Measurements from ENCODE around the gene MAD1L1. TPM values are rescaled to one million over a fixed set of nuclear protein-coding genes. Genes with fewer than 3 reads are reported as not detected.

Gene MAD1L1
- polyA plus RNA-seq (2013): 21.4 TPM

GRCh38 chr7:2232766-2233520 lies at the start of gene MAD1L1:
TSS of gene MAD1L1 (minus strand) at chr7:2232945. CDS start at chr7:2230133, 2,812 bp downstream.
- ChIA-PET POLR2A (interaction anchor here (1.2 kb wide), 1 partner anchor 9 kb away, joined by 5 read pairs; the partner anchor contains the start of genes MRM2 and NUDT1), CTCF (interaction anchor here (1.0 to 1.5 kb wide), 2 partner anchors 15 to 117 kb away, joined by 3 to 9 read pairs; no protein-coding TSS in a partner anchor)
- no peaks in the 10 kb centered on the region for H3K27me3 ChIP-seq (replicated peaks in 2 of 5; ENCODE audit: control insufficient read depth in 4 of 5, insufficient read depth in 5 of 5, low read length in 4 of 5)
- H3K36me3 ChIP-seq (ENCODE audit: control insufficient read depth in 4 of 4, insufficient read depth in 4 of 4, low read length in 3 of 4): peaks cover 12 to 56% (median 35%) of the 10 kb centered on the region in 4 experiments
- DNase-seq: peak; percentile 87 to 93 (median 93)
- peak within 1 kb of the TSS; percentile 50 to 82 for H3K27ac ChIP-seq (ENCODE audit: insufficient read depth in 1 of 2, low read depth in 1 of 2, low read length in 2 of 2, poor library complexity in 1 of 2, severe bottlenecking in 2 of 2)
- H3K9me3 ChIP-seq (ENCODE audit: control extremely low read depth in 1 of 5, control insufficient read depth in 4 of 5, insufficient read depth in 2 of 5, low read depth in 1 of 5, low read length in 4 of 5): no peaks in the 10 kb centered on the region
- WGBS (ENCODE audit: insufficient coverage): under 1% methylated on average over 61 of the region's 63 CpGs
- peaks cover 10 to 22% (median 15%) of the 10 kb centered on the region in 4 experiments for H3K4me1 ChIP-seq (ENCODE audit: control extremely low read depth in 1 of 4, control insufficient read depth in 4 of 4, insufficient read depth in 4 of 4, low read length in 3 of 4)
- H3K4me3 ChIP-seq (ENCODE audit: control insufficient read depth in 1 of 7, extremely low read depth in 1 of 7, insufficient read depth in 4 of 7, low read depth in 2 of 7, low read length in 6 of 7): peak within 1 kb of the TSS; percentile 69 to 97 (median 89)

- ChIA-PET CTCF (interaction anchor here (0.6 kb wide), 1 partner anchor 651 kb away, joined by 3 read pairs; no protein-coding TSS in a partner anchor), POLR2A (no interaction called here)
- WGBS (ENCODE audit: insufficient coverage): 89% methylated on average over 13 of the region's 14 CpGs
- Histone ChIP-seq H3K36me3 (ENCODE audit: control insufficient read depth in 4 of 4, insufficient read depth in 4 of 4, low read length in 3 of 4) (peaks cover 0 to 6% (median 0%) of the 10 kb centered on the region in 4 experiments), H3K27me3 (replicated peaks in 2 of 5; ENCODE audit: control insufficient read depth in 4 of 5, insufficient read depth in 5 of 5, low read length in 4 of 5) (no peaks in the 10 kb centered on the region), H3K9me3 (ENCODE audit: control extremely low read depth in 1 of 5, control insufficient read depth in 4 of 5, insufficient read depth in 2 of 5, low read depth in 1 of 5, low read length in 4 of 5) (no peaks in the 10 kb centered on the region), H3K27ac (ENCODE audit: insufficient read depth in 1 of 2, low read depth in 1 of 2, low read length in 2 of 2, poor library complexity in 1 of 2, severe bottlenecking in 2 of 2) (no peak overlapping the region), H3K4me3 (ENCODE audit: control insufficient read depth in 1 of 7, extremely low read depth in 1 of 7, insufficient read depth in 4 of 7, low read depth in 2 of 7, low read length in 6 of 7) (no peak overlapping the region), H3K4me1 (ENCODE audit: control extremely low read depth in 1 of 4, control insufficient read depth in 4 of 4, insufficient read depth in 4 of 4, low read length in 3 of 4) (peaks cover 0 to 17% (median 7%) of the 10 kb centered on the region in 4 experiments)
- no peak for DNase-seq
Observed at GRCh38 chr7:2282185-2282751, 49.5 kb upstream of the MAD1L1 start.

GRCh38 chr7:2281541-2281940 lies 48.8 kb upstream of the MAD1L1 start:
- POLR2A ChIA-PET: no interaction called here
- H3K27ac ChIP-seq (ENCODE audit: insufficient read depth in 1 of 2, low read depth in 1 of 2, low read length in 2 of 2, poor library complexity in 1 of 2, severe bottlenecking in 2 of 2): no peak overlapping the region
- peaks cover 0 to 12% (median 0%) of the 10 kb centered on the region in 4 experiments for H3K36me3 ChIP-seq (ENCODE audit: control insufficient read depth in 4 of 4, insufficient read depth in 4 of 4, low read length in 3 of 4)
- H3K4me1 ChIP-seq (ENCODE audit: control extremely low read depth in 1 of 4, control insufficient read depth in 4 of 4, insufficient read depth in 4 of 4, low read length in 3 of 4): peaks cover 0 to 17% (median 7%) of the 10 kb centered on the region in 4 experiments
- CTCF ChIA-PET: interaction anchor here (0.6 kb wide), 1 partner anchor 651 kb away, joined by 3 read pairs; no protein-coding TSS in a partner anchor
- H3K4me3 ChIP-seq (ENCODE audit: control insufficient read depth in 1 of 7, extremely low read depth in 1 of 7, insufficient read depth in 4 of 7, low read depth in 2 of 7, low read length in 6 of 7): no peak overlapping the region
- no peaks in the 10 kb centered on the region for H3K9me3 ChIP-seq (ENCODE audit: control extremely low read depth in 1 of 5, control insufficient read depth in 4 of 5, insufficient read depth in 2 of 5, low read depth in 1 of 5, low read length in 4 of 5)
- 93% methylated on average over 9 of the region's 9 CpGs for WGBS (ENCODE audit: insufficient coverage)
- no peak for DNase-seq
- H3K27me3 ChIP-seq (replicated peaks in 2 of 5; ENCODE audit: control insufficient read depth in 4 of 5, insufficient read depth in 5 of 5, low read length in 4 of 5): no peaks in the 10 kb centered on the region

- no peak overlapping the region for H3K4me3 ChIP-seq (ENCODE audit: control insufficient read depth in 1 of 7, extremely low read depth in 1 of 7, insufficient read depth in 4 of 7, low read depth in 2 of 7, low read length in 6 of 7)
- H3K27me3 ChIP-seq (replicated peaks in 2 of 5; ENCODE audit: control insufficient read depth in 4 of 5, insufficient read depth in 5 of 5, low read length in 4 of 5): no peaks in the 10 kb centered on the region
- no peak for DNase-seq
- H3K4me1 ChIP-seq (ENCODE audit: control extremely low read depth in 1 of 4, control insufficient read depth in 4 of 4, insufficient read depth in 4 of 4, low read length in 3 of 4): peaks cover 0 to 17% (median 7%) of the 10 kb centered on the region in 4 experiments
- H3K27ac ChIP-seq (ENCODE audit: insufficient read depth in 1 of 2, low read depth in 1 of 2, low read length in 2 of 2, poor library complexity in 1 of 2, severe bottlenecking in 2 of 2): no peak overlapping the region
- H3K36me3 ChIP-seq (ENCODE audit: control insufficient read depth in 4 of 4, insufficient read depth in 4 of 4, low read length in 3 of 4): peaks cover 0 to 17% (median 0%) of the 10 kb centered on the region in 4 experiments
- H3K9me3 ChIP-seq (ENCODE audit: control extremely low read depth in 1 of 5, control insufficient read depth in 4 of 5, insufficient read depth in 2 of 5, low read depth in 1 of 5, low read length in 4 of 5): no peaks in the 10 kb centered on the region
- ChIA-PET POLR2A (interaction anchor here (0.7 kb wide), 2 partner anchors 67 to 249 kb away, joined by 3 to 4 read pairs; no protein-coding TSS in a partner anchor), CTCF (no interaction called here)
- 83% methylated on average over 1 of the region's 2 CpGs for WGBS (ENCODE audit: insufficient coverage)
Observed at GRCh38 chr7:2280424-2280823, 47.7 kb upstream of the MAD1L1 start.

- H3K27me3 ChIP-seq (replicated peaks in 2 of 5; ENCODE audit: control insufficient read depth in 4 of 5, insufficient read depth in 5 of 5, low read length in 4 of 5): no peaks in the 10 kb centered on the region
- POLR2A ChIA-PET: interaction anchor here (0.7 kb wide), 1 partner anchor 68 kb away, joined by 3 read pairs; no protein-coding TSS in a partner anchor
- peaks cover 0 to 17% (median 6%) of the 10 kb centered on the region in 4 experiments for H3K4me1 ChIP-seq (ENCODE audit: control extremely low read depth in 1 of 4, control insufficient read depth in 4 of 4, insufficient read depth in 4 of 4, low read length in 3 of 4)
- no peaks in the 10 kb centered on the region for H3K9me3 ChIP-seq (ENCODE audit: control extremely low read depth in 1 of 5, control insufficient read depth in 4 of 5, insufficient read depth in 2 of 5, low read depth in 1 of 5, low read length in 4 of 5)
- no peak overlapping the region for H3K27ac ChIP-seq (ENCODE audit: insufficient read depth in 1 of 2, low read depth in 1 of 2, low read length in 2 of 2, poor library complexity in 1 of 2, severe bottlenecking in 2 of 2)
- WGBS (ENCODE audit: insufficient coverage): 51% methylated on average over 3 of the region's 4 CpGs
- CTCF ChIA-PET: no interaction called here
- peaks cover 0 to 20% (median under 1%) of the 10 kb centered on the region in 4 experiments for H3K36me3 ChIP-seq (ENCODE audit: control insufficient read depth in 4 of 4, insufficient read depth in 4 of 4, low read length in 3 of 4)
- no peak overlapping the region for H3K4me3 ChIP-seq (ENCODE audit: control insufficient read depth in 1 of 7, extremely low read depth in 1 of 7, insufficient read depth in 4 of 7, low read depth in 2 of 7, low read length in 6 of 7)
- peak in 2 of 3 donors; percentile 10 to 14 for DNase-seq
Observed at GRCh38 chr7:2279896-2280295, 47.2 kb upstream of the MAD1L1 start.

GRCh38 chr7:2278026-2278425 lies 45.3 kb upstream of the MAD1L1 start:
- POLR2A ChIA-PET: no interaction called here
- Histone ChIP-seq H3K9me3 (ENCODE audit: control extremely low read depth in 1 of 5, control insufficient read depth in 4 of 5, insufficient read depth in 2 of 5, low read depth in 1 of 5, low read length in 4 of 5) (no peaks in the 10 kb centered on the region), H3K27ac (ENCODE audit: insufficient read depth in 1 of 2, low read depth in 1 of 2, low read length in 2 of 2, poor library complexity in 1 of 2, severe bottlenecking in 2 of 2) (no peak overlapping the region), H3K27me3 (replicated peaks in 2 of 5; ENCODE audit: control insufficient read depth in 4 of 5, insufficient read depth in 5 of 5, low read length in 4 of 5) (no peaks in the 10 kb centered on the region), H3K4me3 (ENCODE audit: control insufficient read depth in 1 of 7, extremely low read depth in 1 of 7, insufficient read depth in 4 of 7, low read depth in 2 of 7, low read length in 6 of 7) (no peak overlapping the region), H3K4me1 (ENCODE audit: control extremely low read depth in 1 of 4, control insufficient read depth in 4 of 4, insufficient read depth in 4 of 4, low read length in 3 of 4) (peaks cover 0 to 17% (median 6%) of the 10 kb centered on the region in 4 experiments), H3K36me3 (ENCODE audit: control insufficient read depth in 4 of 4, insufficient read depth in 4 of 4, low read length in 3 of 4) (peaks cover 0 to 32% (median 8%) of the 10 kb centered on the region in 4 experiments)
- no peak for DNase-seq
- CTCF ChIA-PET: interaction anchor here (1.2 kb wide), 1 partner anchor 19 kb away, joined by 4 read pairs; no protein-coding TSS in a partner anchor
- WGBS (ENCODE audit: insufficient coverage): 97% methylated on average over 11 of the region's 11 CpGs

Measured in common myeloid progenitor, CD34-positive (primary cell).